ENCODE data around the gene MEGF6. TPM values are rescaled to one million over a fixed set of nuclear protein-coding genes. Genes with fewer than 3 reads are reported as not detected.

The MEGF6 gene
- total RNA-seq, 1 experiment from 2014 or later: 21.3 TPM

DNA sequence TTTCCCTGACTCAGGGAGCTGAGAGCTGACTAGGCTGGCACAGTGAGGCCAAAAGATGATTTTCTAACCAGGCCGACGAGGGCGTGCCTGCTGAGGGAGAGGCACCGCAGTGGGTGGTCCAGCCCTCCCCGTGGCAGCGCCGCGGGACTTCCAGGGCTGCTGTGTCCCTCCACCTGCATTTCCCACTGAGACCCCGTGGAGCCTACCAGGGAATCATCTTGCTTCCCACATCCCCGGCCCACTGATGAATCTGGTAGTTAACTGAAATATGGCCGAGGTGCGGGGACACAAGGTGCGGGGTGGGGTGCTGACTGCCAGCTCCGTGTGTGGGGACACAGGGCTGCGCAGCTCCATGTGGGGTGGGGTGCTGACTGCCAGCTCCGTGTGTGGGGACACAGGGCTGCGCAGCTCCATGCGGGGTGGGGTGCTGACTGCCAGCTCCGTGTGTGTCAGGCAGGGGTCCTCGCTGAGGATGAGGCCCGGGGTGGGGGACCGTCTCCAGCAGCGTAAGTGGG is 28.1 kb upstream of the MEGF6 start:
- Histone ChIP-seq H3T11ph (ENCODE audit: low read length) (no peak overlapping the region), H3K79me2 (ENCODE audit: insufficient read depth, low read length) (no peaks in the 10 kb centered on the region), H4K8ac (replicated peaks; ENCODE audit: insufficient read length, low read depth, low read length) (no peak overlapping the region), H2BK5ac (ENCODE audit: insufficient read length, low read length) (no peak overlapping the region), H3K56ac (ENCODE audit: insufficient read length, low read depth, low read length) (no peak overlapping the region), H4K5ac (ENCODE audit: insufficient read length, low read depth, low read length) (no peak overlapping the region), H2BK20ac (ENCODE audit: low read depth, low read length, poor library complexity, severe bottlenecking) (no peak overlapping the region), H4K20me1 (ENCODE audit: control insufficient read depth, insufficient read depth, insufficient read length) (no peaks in the 10 kb centered on the region), H3K27ac (ENCODE audit: insufficient read length, low read depth, low read length) (no peak overlapping the region), H4K91ac (ENCODE audit: insufficient read length, low read depth, low read length) (no peak overlapping the region), H3K4me2 (ENCODE audit: insufficient read depth, insufficient read length, low read length) (no peak overlapping the region), H2AFZ (ENCODE audit: low read length) (no peak overlapping the region), H2BK15ac (ENCODE audit: low read depth, low read length) (no peak overlapping the region), H3K79me1 (ENCODE audit: insufficient read depth, low read depth, low read length, poor library complexity, severe bottlenecking) (no peaks in the 10 kb centered on the region), H3K27me3 (ENCODE audit: insufficient read depth, low read length) (no peaks in the 10 kb centered on the region), H3K23me2 (ENCODE audit: insufficient read length, low read depth, low read length, poor library complexity, severe bottlenecking) (no peaks in the 10 kb centered on the region), H3K14ac (ENCODE audit: insufficient read depth, low read length) (no peak overlapping the region), H3K4me1 (ENCODE audit: insufficient read depth, low read length) (no peaks in the 10 kb centered on the region), H3K9me3 (ENCODE audit: control insufficient read depth, low read depth, low read length) (no peaks in the 10 kb centered on the region), H2AK5ac (ENCODE audit: insufficient read length, low read length) (no peak overlapping the region), H3K4ac (ENCODE audit: low read depth, low read length) (no peak overlapping the region), H3K23ac (ENCODE audit: insufficient read length, low read depth, low read length) (no peak overlapping the region), H3K18ac (ENCODE audit: insufficient read length, low read depth, low read length) (no peak overlapping the region), H2BK120ac (ENCODE audit: low read depth, low read length, poor library complexity, severe bottlenecking) (no peak overlapping the region), H2BK12ac (ENCODE audit: insufficient read length, low read depth, low read length) (no peak overlapping the region), H3K9ac (ENCODE audit: extremely low read depth, insufficient read length, low read length) (no peak overlapping the region)
- H3K4me1 Mint-ChIP-seq: no peaks in the 10 kb centered on the region
- H3K27me3 Mint-ChIP-seq (ENCODE audit: low read depth): no peaks in the 10 kb centered on the region
- no CpG with 5 or more reads among the region's 23 CpGs for WGBS (ENCODE audit: extremely low coverage, insufficient read length, low lambda C conversion rate)
- H3K27ac Mint-ChIP-seq: no peak overlapping the region
- no peak for DNase-seq
- no peak overlapping the region for H3K4me3 Mint-ChIP-seq
- no peaks in the 10 kb centered on the region for H3K9me3 Mint-ChIP-seq
- TF ChIP-seq, protein P1, sequence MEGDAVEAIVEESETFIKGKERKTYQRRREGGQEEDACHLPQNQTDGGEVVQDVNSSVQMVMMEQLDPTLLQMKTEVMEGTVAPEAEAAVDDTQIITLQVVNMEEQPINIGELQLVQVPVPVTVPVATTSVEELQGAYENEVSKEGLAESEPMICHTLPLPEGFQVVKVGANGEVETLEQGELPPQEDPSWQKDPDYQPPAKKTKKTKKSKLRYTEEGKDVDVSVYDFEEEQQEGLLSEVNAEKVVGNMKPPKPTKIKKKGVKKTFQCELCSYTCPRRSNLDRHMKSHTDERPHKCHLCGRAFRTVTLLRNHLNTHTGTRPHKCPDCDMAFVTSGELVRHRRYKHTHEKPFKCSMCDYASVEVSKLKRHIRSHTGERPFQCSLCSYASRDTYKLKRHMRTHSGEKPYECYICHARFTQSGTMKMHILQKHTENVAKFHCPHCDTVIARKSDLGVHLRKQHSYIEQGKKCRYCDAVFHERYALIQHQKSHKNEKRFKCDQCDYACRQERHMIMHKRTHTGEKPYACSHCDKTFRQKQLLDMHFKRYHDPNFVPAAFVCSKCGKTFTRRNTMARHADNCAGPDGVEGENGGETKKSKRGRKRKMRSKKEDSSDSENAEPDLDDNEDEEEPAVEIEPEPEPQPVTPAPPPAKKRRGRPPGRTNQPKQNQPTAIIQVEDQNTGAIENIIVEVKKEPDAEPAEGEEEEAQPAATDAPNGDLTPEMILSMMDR (conservative IDR thresholded peaks at IDR 0.05): no peak
- H3K36me3 Mint-ChIP-seq (ENCODE audit: insufficient read depth in 1 of 3, low read depth in 3 of 3): peaks cover 6 to 58% (median 36%) of the 10 kb centered on the region in 3 experiments; a peak in 6 of 7 replicates
